Measurements from ENCODE around the gene SALL4.

Gene SALL4

DNA sequence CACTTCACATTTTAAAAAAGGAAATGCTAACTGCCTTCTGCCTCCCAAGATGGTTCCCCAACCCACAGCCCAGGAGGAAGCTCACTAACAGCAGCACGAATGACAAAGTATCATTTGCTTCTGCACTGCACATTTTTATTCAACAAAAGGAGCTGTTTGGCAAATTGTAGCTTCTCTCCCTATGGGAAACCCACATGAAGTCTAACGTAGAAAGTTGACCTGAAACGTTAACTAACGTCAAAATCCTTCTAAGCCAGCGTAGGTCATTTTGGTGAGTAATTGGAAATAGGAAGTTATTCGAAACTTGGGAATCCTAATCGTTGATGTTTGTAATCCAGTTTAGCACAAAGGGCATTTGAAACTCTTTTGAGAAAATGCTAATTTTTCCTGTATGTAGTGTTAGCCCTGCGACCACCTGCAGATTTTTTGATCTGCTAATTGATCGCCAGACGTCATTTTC lies 2.9 kb downstream of the SALL4 start:
- TF ChIP-seq, protein P1, sequence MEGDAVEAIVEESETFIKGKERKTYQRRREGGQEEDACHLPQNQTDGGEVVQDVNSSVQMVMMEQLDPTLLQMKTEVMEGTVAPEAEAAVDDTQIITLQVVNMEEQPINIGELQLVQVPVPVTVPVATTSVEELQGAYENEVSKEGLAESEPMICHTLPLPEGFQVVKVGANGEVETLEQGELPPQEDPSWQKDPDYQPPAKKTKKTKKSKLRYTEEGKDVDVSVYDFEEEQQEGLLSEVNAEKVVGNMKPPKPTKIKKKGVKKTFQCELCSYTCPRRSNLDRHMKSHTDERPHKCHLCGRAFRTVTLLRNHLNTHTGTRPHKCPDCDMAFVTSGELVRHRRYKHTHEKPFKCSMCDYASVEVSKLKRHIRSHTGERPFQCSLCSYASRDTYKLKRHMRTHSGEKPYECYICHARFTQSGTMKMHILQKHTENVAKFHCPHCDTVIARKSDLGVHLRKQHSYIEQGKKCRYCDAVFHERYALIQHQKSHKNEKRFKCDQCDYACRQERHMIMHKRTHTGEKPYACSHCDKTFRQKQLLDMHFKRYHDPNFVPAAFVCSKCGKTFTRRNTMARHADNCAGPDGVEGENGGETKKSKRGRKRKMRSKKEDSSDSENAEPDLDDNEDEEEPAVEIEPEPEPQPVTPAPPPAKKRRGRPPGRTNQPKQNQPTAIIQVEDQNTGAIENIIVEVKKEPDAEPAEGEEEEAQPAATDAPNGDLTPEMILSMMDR (IDR thresholded peaks at IDR 0.05; ENCODE audit: borderline replicate concordance, control extremely low read depth, extremely low read depth, insufficient read depth, missing control alignments), result no peak
- DNase-seq (ENCODE audit: low spot score), result no peak
- in situ Hi-C loops (cut with MboI; ENCODE audit: low sequenced_read_pairs, unreplicated experiment), result no loop called here

DNA sequence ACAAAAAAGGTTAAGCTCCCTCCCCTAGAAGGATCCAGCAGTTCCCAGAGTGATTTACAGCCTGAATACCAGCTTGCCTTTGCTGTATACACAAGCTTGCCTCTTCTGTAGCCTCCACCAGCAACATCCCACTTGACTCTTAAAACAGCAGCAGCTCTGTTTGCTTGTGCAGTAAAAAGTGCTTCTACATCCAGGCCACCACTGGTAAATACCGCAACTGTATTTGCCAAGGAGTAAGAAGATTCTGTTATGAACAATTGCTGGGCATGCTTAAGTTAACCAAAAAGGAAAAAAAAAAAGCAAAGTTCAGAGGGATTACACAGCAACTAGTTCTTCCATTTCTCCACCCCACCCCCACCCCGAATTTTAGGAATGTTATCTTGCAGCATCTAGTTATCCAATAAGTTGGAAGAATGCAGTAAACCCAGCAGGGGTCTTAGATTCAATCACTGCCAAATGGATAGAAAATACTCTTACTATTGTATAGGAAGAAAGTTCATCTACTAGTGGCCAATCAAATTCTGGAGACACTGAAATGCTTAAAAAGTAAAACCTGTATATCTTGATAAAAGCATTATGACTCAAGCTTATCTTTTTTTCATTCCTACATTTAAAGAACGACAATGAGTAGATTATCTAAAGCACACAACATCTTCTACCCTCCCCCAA lies 4.8 kb downstream of the SALL4 start:
- TF ChIP-seq, protein P1 (IDR thresholded peaks at IDR 0.05; ENCODE audit: borderline replicate concordance, control extremely low read depth, extremely low read depth, insufficient read depth, missing control alignments), result no peak
- in situ Hi-C loops (cut with MboI; ENCODE audit: low sequenced_read_pairs, unreplicated experiment), result no loop called here
- DNase-seq (ENCODE audit: low spot score), result no peak

DNA sequence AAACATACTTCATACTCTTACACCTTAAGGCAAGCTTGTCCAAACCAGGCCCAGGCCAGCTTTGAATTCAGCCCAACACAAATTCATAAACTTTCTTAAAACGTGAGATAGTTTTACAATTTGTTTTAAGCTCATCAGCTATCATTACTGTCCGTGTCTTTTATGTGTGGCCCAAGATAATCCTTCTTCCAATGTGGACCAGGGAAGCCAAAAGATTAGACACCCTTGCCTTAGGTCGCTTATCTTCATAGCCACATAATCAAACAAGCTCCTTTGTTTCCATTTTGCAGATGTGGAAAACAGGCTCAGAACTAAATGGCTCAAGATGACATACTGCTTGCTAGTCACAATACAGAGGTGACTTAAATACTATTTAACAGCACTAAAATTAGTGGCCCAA lies 6.0 kb downstream of the SALL4 start:
- TF ChIP-seq, protein P1 (IDR thresholded peaks at IDR 0.05; ENCODE audit: borderline replicate concordance, control extremely low read depth, extremely low read depth, insufficient read depth, missing control alignments), result no peak
- in situ Hi-C loops (cut with MboI; ENCODE audit: low sequenced_read_pairs, unreplicated experiment), result no loop called here
- DNase-seq (ENCODE audit: low spot score), result no peak

DNA sequence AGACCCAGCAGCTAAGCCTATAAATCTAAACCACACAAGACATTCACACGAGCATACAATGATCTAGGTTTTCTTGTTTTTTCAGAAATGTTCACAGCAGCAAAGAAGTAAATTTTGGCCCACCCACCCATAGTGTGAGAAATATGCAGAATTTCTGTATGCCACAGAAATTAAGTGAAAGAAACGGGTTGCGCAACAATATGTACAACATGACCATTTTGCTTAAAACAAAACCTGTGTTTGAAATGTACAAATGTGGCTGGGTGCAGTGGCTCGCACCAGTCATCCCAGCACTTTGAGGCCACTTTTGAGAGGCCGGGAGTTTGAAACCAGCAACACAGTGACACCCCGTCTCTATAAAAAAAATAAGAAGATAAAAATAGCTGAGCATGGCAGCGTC lies 9.4 kb downstream of the SALL4 start:
- no peak for DNase-seq (ENCODE audit: low spot score)
- in situ Hi-C loops (cut with MboI; ENCODE audit: low sequenced_read_pairs, unreplicated experiment), result no loop called here
- TF ChIP-seq, protein P1 (IDR thresholded peaks at IDR 0.05; ENCODE audit: borderline replicate concordance, control extremely low read depth, extremely low read depth, insufficient read depth, missing control alignments), result no peak

DNA sequence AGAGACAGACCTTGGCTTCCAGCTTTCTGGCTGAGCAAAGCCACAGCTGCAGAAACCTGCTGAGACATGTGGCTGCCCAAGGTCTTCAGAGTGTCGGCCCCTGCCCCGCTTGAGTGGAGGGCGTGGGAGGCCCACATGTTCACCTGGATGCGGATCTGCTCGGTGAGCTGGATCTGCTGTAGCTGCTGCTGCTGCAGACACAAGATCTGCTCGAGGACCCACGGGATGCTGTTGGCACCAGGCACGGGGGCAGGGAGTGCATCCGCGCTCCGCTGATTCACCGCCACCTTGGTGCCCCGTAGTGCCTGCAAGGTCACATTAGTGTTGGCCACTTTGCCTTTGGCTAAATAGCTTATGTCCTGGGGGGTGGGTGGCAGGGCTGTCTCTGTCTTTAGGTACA lies 10.7 kb downstream of the SALL4 start:
- no peak for DNase-seq (ENCODE audit: low spot score)
- TF ChIP-seq, protein P1 (IDR thresholded peaks at IDR 0.05; ENCODE audit: borderline replicate concordance, control extremely low read depth, extremely low read depth, insufficient read depth, missing control alignments), result no peak
- in situ Hi-C loops (cut with MboI; ENCODE audit: low sequenced_read_pairs, unreplicated experiment), result no loop called here

DNA sequence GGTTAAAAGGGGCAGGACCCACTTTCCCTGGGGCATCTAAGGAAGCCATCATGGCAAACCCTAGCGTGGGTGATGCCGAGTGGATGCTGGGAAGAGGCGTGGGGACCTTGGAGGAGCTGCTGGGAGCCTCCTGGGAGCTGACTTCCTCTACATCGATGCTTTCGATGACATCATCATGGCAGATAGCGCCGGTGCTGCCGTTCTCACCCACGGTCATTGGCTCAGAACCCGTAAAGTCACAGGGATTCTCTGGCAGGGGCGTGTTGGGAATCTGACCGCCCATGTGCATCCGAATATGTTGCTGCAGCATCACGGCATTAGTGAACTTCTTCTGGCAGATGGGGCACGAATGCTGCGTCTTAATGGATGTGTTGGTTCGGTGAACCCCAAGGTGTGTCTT lies 12.1 kb downstream of the SALL4 start:
- DNase-seq (ENCODE audit: low spot score), result no peak
- TF ChIP-seq, protein P1 (IDR thresholded peaks at IDR 0.05; ENCODE audit: borderline replicate concordance, control extremely low read depth, extremely low read depth, insufficient read depth, missing control alignments), result no peak
- in situ Hi-C loops (cut with MboI; ENCODE audit: low sequenced_read_pairs, unreplicated experiment), result no loop called here
